Stimulated activated CD4-positive, alpha-beta T cell treated with anti-CD3 and anti-CD28 coated beads, Interleukin-1b, Interleukin-23, amount 100 ng/mL, for 24 hours (primary cell): ENCODE results near the gene FAM210B.
"Not testable (repeated sequence)": the region's sequence is repeated elsewhere in the genome, so short reads cannot be mapped to it uniquely, and the experiment has no call there.

Source experiments
- DNase-seq, 4 experiments: peaks; one replicate each; pipeline ENCODE4 v3.0.0-alpha.2; 2020; ENCODE audit warnings: low read depth in 4 of 4, low spot score in 1 of 4

Gene FAM210B

GRCh38 chr20:56360133-56360907 is 1.5 kb downstream of the FAM210B start:
- no peak for DNase-seq

- no peak for DNase-seq
Measured at GRCh38 chr20:56360908-56361205, 2.1 kb downstream of the FAM210B start.

- DNase-seq = no peak
Measured at GRCh38 chr20:56361900-56362299, 3.1 kb downstream of the FAM210B start.

- no peak for DNase-seq
Measured at GRCh38 chr20:56362833-56363413, 4.1 kb downstream of the FAM210B start.

GRCh38 chr20:56363491-56363890 is 4.7 kb downstream of the FAM210B start:
- no peak for DNase-seq

GRCh38 chr20:56368351-56369134 is 9.8 kb downstream of the FAM210B start:
- no peak for DNase-seq

- DNase-seq = no peak
Measured at GRCh38 chr20:56369179-56369578, 10.4 kb downstream of the FAM210B start.

GRCh38 chr20:56371977-56372376 is 13.2 kb downstream of the FAM210B start:
- DNase-seq = no peak

- DNase-seq = no peak
Measured at GRCh38 chr20:56372850-56373249, 14.1 kb downstream of the FAM210B start.

GRCh38 chr20:56373942-56374341 is 15.2 kb downstream of the FAM210B start:
- no peak for DNase-seq

- no peak for DNase-seq
Measured at GRCh38 chr20:56376331-56376730, 17.6 kb downstream of the FAM210B start.

GRCh38 chr20:56378386-56378785 is 19.6 kb downstream of the FAM210B start:
- DNase-seq = no peak

GRCh38 chr20:56380375-56380774 is 21.6 kb downstream of the FAM210B start:
- DNase-seq = no peak

- DNase-seq = no peak
Measured at GRCh38 chr20:56381501-56381900, 22.7 kb downstream of the FAM210B start.

GRCh38 chr20:56382696-56383095 is 23.9 kb downstream of the FAM210B start:
- DNase-seq = no peak

GRCh38 chr20:56383334-56383733 is 24.6 kb downstream of the FAM210B start:
- DNase-seq = no peak

GRCh38 chr20:56385130-56385529 is 26.4 kb downstream of the FAM210B start:
- no peak for DNase-seq

GRCh38 chr20:56386219-56386618 is 27.4 kb downstream of the FAM210B start:
- DNase-seq = no peak

GRCh38 chr20:56388882-56389281 is 30.1 kb downstream of the FAM210B start:
- no peak for DNase-seq

- DNase-seq = no peak
Measured at GRCh38 chr20:56389807-56390206, 31.0 kb downstream of the FAM210B start.

- DNase-seq = not testable (repeated sequence)
Measured at GRCh38 chr20:56390396-56390795, 31.6 kb downstream of the FAM210B start.

GRCh38 chr20:56391037-56391436 is 32.3 kb downstream of the FAM210B start:
- DNase-seq = no peak
